Right ventricle myocardium inferior (tissue), 1 donor: ENCODE data around the gene OR2Y1. TPM values are rescaled to one million over a fixed set of nuclear protein-coding genes. Genes with fewer than 3 reads are reported as not detected.
A peak's percentile ranks its signal among the peaks of the same experiment; 100 is the strongest.
"Not testable (repeated sequence)": the region's sequence is repeated elsewhere in the genome, so short reads cannot be mapped to it uniquely, and the experiment has no call there.

Experiments
- ATAC-seq: fragments of 200-7000 bp; cut with Tn5 transposase; one replicate; pipeline ENCODE4 v1.9.1; 2020; ENCODE audit warnings: mild to moderate bottlenecking, moderate library complexity
- DNase-seq: peaks from one replicate; pipeline ENCODE4 v3.0.0; 2021; ENCODE audit errors: missing footprints
- intact Hi-C: fragments of 100-400 bp; cut with DNase I; formaldehyde crosslinking; loops from one replicate; pipeline ENCODE4 v1.11.0; 2022
- long read RNA-seq: library from polyadenylated mRNA; unstranded; transcript quantifications from one replicate; pipeline ENCODE4 v2.0.0, GENCODE V29; 2021
- total RNA-seq: library from RNA; stranded (reverse); fragmentation: NEBNext Ultra II Directional; extraction: Animal tissue kit (Norgen Biotek cat#: 25700); gene quantifications from one replicate; pipeline ENCODE4 v1.2.1, GENCODE V29; 2021
- donor health status: DM: no; HTN: yes; CAD: no; lungs with severe emphysema.

OR2Y1 gene
- total RNA-seq: not detected
- long read RNA-seq: 0 reads

GRCh38 chr5:180739958-180740357, at the start of gene OR2Y1:
Gene OR2Y1, minus strand, starts transcription at chr5:180740058. Its CDS starts 0 bp downstream, at chr5:180740058.
- intact Hi-C loops: no loop called here
- no peak for ATAC-seq
- DNase-seq: no peak

- intact Hi-C loops: loop anchor here (10.0 kb wide), 1 partner anchor 366 kb away; no protein-coding TSS in a partner anchor
- ATAC-seq, DNase-seq: not testable (repeated sequence)
These were observed 49.0 kb upstream of the OR2Y1 start for GRCh38 chr5:180788651-180789410.

GRCh38 chr5:180787711-180788431, 48.0 kb upstream of the OR2Y1 start:
- DNase-seq (no peak), ATAC-seq (no peak)
- intact Hi-C loops: loop anchor here (10.0 kb wide), 1 partner anchor 367 kb away; no protein-coding TSS in a partner anchor

GRCh38 chr5:180786531-180787398, 46.9 kb upstream of the OR2Y1 start:
- DNase-seq: no peak
- peak; percentile 9 for ATAC-seq
- intact Hi-C loops: loop anchor here (10.0 kb wide), 1 partner anchor 368 kb away; no protein-coding TSS in a partner anchor

GRCh38 chr5:180785794-180786221, 46.0 kb upstream of the OR2Y1 start:
- no peak for DNase-seq
- intact Hi-C loops: loop anchor here (10.0 kb wide), 1 partner anchor 369 kb away; no protein-coding TSS in a partner anchor
- ATAC-seq: peak; percentile 45

GRCh38 chr5:180785121-180785781, 45.4 kb upstream of the OR2Y1 start:
- DNase-seq: no peak
- ATAC-seq: peak; percentile 29
- intact Hi-C loops: loop anchor here (10.0 kb wide), 1 partner anchor 370 kb away; no protein-coding TSS in a partner anchor

GRCh38 chr5:180784497-180785097, 44.7 kb upstream of the OR2Y1 start:
- DNase-seq (no peak), ATAC-seq (peak; percentile 83)
- intact Hi-C loops: loop anchor here (1.0 to 10.0 kb wide), 2 partner anchors 85 to 370 kb away; no protein-coding TSS in a partner anchor

GRCh38 chr5:180783340-180784052, 43.6 kb upstream of the OR2Y1 start:
- DNase-seq (no peak), ATAC-seq (no peak)
- intact Hi-C loops: loop anchor here (1.0 to 10.0 kb wide), 2 partner anchors 86 to 371 kb away; no protein-coding TSS in a partner anchor

GRCh38 chr5:180782748-180783147, 42.9 kb upstream of the OR2Y1 start:
- no peak for ATAC-seq
- intact Hi-C loops: loop anchor here (10.0 kb wide), 1 partner anchor 372 kb away; no protein-coding TSS in a partner anchor
- DNase-seq: no peak

GRCh38 chr5:180781900-180782326, 42.1 kb upstream of the OR2Y1 start:
- DNase-seq, ATAC-seq: not testable (repeated sequence)
- intact Hi-C loops: loop anchor here (10.0 kb wide), 1 partner anchor 373 kb away; no protein-coding TSS in a partner anchor

GRCh38 chr5:180779985-180780610, 40.2 kb upstream of the OR2Y1 start:
- ATAC-seq (no peak), DNase-seq (no peak)
- intact Hi-C loops: loop anchor here (10.0 kb wide), 1 partner anchor 375 kb away; no protein-coding TSS in a partner anchor

GRCh38 chr5:180777475-180777874, 37.6 kb upstream of the OR2Y1 start:
- no peak for DNase-seq
- ATAC-seq: no peak
- intact Hi-C loops: no loop called here

GRCh38 chr5:180776376-180776775, 36.5 kb upstream of the OR2Y1 start:
- no peak for ATAC-seq
- intact Hi-C loops: no loop called here
- no peak for DNase-seq

GRCh38 chr5:180775624-180776023, 35.8 kb upstream of the OR2Y1 start:
- ATAC-seq (no peak), DNase-seq (no peak)
- intact Hi-C loops: no loop called here

- DNase-seq: no peak
- intact Hi-C loops: no loop called here
- no peak for ATAC-seq
These were observed 32.0 kb upstream of the OR2Y1 start for GRCh38 chr5:180771839-180772238.

GRCh38 chr5:180769821-180770220, 30.0 kb upstream of the OR2Y1 start:
- intact Hi-C loops: no loop called here

More at GRCh38 chr5:180769821-180770220, 30.0 kb upstream of the OR2Y1 start:
- DNase-seq (no peak), ATAC-seq (no peak)
